Thyroid gland (tissue), 4 donors: ENCODE data around the gene MATN4.
"Not testable (repeated sequence)": the region's sequence is repeated elsewhere in the genome, so short reads cannot be mapped to it uniquely, and the experiment has no call there.

Experiments
- POLR2A ChIP-seq, 2 donors: fragments of 450-650 bp; IDR thresholded peaks; one replicate each; pipeline ENCODE4 v1.6.1; 2017; ENCODE audit warnings: antibody characterized with exemption in 2 of 2, mild to moderate bottlenecking in 2 of 2, moderate library complexity in 1 of 2
- TF ChIP-seq, protein P1 (sequence below), 6 experiments: fragments of 200-600 bp in 3 of 6; fragments of 450-650 bp in 3 of 6; sonication (generic) in 3 of 6; IDR thresholded peaks; one replicate each; pipeline ENCODE4 v1.5.1; 2016 to 2019; ENCODE audit warnings: antibody characterized with exemption in 6 of 6, mild to moderate bottlenecking in 2 of 6, inconsistent platforms in 1 of 6, moderate library complexity in 1 of 6

GRCh38 chr20:45350795-45351194, 42.7 kb upstream of the MATN4 start:
- not testable (repeated sequence) for TF ChIP-seq POLR2A (IDR thresholded peaks at IDR 0.05)
- TF ChIP-seq, protein P1, sequence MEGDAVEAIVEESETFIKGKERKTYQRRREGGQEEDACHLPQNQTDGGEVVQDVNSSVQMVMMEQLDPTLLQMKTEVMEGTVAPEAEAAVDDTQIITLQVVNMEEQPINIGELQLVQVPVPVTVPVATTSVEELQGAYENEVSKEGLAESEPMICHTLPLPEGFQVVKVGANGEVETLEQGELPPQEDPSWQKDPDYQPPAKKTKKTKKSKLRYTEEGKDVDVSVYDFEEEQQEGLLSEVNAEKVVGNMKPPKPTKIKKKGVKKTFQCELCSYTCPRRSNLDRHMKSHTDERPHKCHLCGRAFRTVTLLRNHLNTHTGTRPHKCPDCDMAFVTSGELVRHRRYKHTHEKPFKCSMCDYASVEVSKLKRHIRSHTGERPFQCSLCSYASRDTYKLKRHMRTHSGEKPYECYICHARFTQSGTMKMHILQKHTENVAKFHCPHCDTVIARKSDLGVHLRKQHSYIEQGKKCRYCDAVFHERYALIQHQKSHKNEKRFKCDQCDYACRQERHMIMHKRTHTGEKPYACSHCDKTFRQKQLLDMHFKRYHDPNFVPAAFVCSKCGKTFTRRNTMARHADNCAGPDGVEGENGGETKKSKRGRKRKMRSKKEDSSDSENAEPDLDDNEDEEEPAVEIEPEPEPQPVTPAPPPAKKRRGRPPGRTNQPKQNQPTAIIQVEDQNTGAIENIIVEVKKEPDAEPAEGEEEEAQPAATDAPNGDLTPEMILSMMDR (IDR thresholded peaks at IDR 0.05): not testable (repeated sequence)
